HuH-7 (cell line): ENCODE measurements around the gene TPM2.

Experiments used
- DNase-seq: peaks from one replicate; pipeline ENCODE4 v3.0.0; 2011; ENCODE audit warnings: low spot score

Gene TPM2

GRCh38 chr9:35718721-35719511, 29.2 kb upstream of the TPM2 start:
- no peak for DNase-seq

GRCh38 chr9:35717132-35717870, 27.6 kb upstream of the TPM2 start:
- DNase-seq, result no peak

GRCh38 chr9:35716230-35716629, 26.5 kb upstream of the TPM2 start:
- no peak for DNase-seq

GRCh38 chr9:35714579-35715252, 25.0 kb upstream of the TPM2 start:
- DNase-seq, result no peak

DNA sequence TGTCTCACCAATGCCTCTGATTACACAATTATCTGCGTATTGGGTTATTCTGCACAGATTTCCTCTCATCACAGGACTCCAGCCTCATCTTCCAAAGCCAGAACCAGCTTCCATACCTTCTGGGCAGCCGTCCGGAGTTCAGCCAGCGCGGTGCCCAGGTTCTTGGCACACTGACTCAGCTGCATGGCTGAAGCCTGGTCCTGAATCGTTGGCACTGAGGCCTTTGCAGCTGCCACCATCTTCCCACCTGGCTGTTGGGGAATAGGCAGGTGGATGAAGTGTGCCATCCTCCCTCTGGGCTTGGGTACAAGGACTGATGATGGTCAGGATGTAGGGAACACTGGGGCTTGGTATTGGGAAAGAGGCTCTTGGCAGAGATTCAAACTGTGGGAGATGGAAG, 24.4 kb upstream of the TPM2 start:
- no peak for DNase-seq

DNA sequence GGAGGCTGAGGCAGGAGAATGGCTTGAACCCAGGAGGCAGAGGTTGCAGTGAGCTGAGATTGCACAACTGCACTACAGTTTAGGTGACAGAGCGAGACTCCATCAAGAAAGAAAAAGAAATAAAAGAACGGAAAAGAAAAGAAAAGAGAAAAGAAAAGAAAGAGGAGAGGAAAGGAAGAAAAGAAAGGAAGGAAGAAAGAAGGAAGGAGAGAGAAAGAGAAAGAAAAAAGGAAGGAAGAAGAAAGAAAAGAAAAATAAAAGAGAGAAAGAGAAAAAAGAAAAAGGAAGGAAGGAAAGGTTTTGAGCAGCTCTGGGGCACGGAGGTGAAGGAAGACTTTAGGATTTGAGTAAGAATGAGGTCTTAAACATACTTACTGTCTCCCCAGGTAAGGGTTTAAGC, 23.9 kb upstream of the TPM2 start:
- no peak for DNase-seq

DNA sequence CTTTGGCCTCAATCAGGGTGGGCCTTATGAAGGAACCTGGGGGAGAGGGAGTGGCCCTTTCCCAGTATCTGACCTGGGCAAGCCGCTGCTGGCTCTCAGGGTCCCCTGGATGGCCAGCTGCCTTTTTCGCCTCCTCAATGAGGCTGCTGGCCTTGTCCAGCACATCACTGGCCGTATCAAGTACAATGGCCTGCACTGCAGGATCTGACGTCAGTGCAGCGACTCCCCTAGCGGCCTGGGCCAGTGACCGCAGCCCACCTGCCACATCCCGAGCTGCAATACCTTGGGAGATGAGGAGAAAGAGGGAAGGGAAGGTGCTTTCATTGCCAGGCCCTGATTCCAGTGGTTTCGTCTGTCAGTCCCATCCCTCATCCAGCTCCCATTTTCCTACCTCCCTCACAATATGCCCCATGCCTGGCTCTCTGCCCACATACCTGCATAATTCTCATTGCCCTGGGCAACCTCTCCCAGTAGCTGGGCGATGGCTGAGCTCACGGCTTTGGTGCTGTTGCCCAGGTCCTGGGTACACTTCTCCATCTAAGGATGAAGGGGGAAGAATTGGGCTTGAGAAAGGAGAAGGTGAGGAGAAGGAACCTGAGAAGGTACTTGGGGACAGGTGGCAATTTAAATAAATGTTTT, 23.2 kb upstream of the TPM2 start:
- DNase-seq, result no peak

GRCh38 chr9:35711501-35712428, 22.0 kb upstream of the TPM2 start:
- no peak for DNase-seq

- no peak for DNase-seq
Observed at GRCh38 chr9:35710818-35711500, 21.2 kb upstream of the TPM2 start.

GRCh38 chr9:35708146-35708545, 18.4 kb upstream of the TPM2 start:
- DNase-seq, result no peak

GRCh38 chr9:35706951-35707350, 17.2 kb upstream of the TPM2 start:
- DNase-seq, result no peak

DNA sequence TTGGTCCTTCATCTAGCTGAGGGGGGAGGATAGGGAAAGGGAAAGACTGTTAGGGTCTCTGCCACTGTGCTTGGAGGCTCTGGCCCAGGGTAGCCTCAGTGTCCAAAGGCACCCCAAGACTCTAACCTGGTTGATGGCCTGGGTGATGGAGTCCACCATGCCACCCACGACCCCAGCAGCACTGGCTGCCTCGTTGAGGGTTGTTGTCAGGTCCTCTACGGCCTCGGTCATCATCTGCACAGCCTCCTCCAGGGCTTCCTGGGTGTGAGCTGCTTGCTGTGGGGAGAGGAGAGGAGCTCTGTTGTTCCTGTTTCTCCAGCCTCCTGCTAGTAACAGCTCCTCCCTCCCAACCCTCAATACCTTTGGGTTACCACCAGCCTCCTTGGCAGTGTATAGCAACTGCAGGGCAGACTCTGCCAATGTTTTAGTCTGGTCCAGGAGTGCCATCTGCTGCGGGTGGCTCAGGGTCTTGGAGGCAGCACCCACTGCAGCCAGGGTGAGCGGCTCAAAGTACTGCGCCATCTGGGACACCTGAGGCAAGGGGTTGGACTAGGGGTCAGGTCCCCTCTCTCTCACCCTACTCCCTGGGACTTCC, 16.2 kb upstream of the TPM2 start:
- DNase-seq, result no peak

- no peak for DNase-seq
Observed at GRCh38 chr9:35705372-35705771, 15.6 kb upstream of the TPM2 start.

- DNase-seq, result no peak
Observed at GRCh38 chr9:35703906-35704672, 14.4 kb upstream of the TPM2 start.

DNA sequence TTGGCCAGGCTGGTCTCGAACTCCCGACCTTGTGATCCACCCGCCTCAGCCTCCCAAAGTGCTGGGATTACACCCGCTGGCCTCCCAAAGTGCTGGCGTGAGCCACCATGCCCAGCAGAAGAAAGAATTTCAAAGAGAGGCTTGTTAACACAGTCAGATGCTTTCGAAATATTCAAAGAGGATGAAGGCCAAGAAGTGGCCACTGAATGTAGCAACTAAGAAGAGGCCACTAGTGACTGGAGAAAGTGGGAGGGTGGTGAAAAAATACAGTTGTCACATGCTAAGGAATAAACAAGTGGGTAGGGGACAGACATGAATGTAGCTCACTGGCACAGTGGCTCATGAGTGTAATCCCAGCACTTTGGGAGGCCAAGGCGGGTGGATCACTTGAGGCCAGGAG, 13.0 kb upstream of the TPM2 start:
- DNase-seq, result no peak

GRCh38 chr9:35700942-35701341, 11.2 kb upstream of the TPM2 start:
- DNase-seq, result no peak

DNA sequence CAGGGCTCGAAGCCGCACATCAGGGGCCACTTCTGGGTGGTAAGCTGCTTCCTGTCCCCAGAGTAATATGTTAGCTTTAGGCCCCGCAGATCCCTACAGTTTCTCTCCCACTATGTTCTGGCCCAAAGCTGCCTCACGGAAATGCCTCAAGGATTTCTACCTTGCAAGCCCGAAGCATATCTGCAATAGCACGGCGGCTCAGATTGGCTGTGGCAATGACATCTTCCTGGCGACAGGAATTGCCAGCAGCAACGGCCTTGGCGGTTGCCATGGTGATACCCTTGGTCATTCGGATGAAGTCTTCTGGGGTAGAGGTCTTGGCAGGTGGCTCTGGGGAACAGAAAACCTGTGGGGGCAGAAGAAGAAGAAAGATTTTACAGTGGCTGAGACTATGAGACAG, 10.3 kb upstream of the TPM2 start:
- no peak for DNase-seq

DNA sequence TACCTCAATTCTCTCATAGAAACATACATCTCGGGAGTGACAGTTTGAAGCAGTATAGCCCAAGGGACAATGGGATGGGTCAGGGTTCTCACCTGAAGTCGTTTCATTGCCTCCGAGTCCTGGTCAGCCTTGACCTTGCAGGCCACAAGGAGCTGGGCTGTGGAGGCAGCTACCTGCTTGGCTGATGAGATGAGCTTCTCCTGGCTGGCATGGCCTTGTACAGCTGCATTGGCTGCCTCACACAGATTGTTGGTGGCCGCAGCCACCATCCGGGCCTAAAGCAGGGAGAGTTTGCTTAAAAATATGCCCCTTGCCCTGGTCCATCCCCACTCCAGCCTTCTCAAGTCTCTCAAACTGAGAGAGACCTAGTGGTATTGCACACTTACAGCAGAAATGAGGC, 8.5 kb upstream of the TPM2 start:
- no peak for DNase-seq

GRCh38 chr9:35697486-35697885, 7.8 kb upstream of the TPM2 start:
- DNase-seq, result no peak
